ENCODE measurements around the gene ASL. TPM values are rescaled to one million over a fixed set of nuclear protein-coding genes. Genes with fewer than 3 reads are reported as not detected.

Gene ASL
- total and polyA plus RNA-seq, 9 of the 15 experiments (the other 6 are each of a cell fraction or from before 2014, with no cell fraction given) = 2.6 to 67.0 (median 33.3) TPM

GRCh38 chr7:66075590-66076461 lies at the start of gene ASL (continued):
- 0 out of 2 replicates have a peak, but pooled peaks have one; percentile 56 for TF ChIP-seq RBM14 (IDR thresholded peaks at IDR 0.05; ENCODE audit: borderline replicate concordance, insufficient read depth, low read depth, low read length)
- TF ChIP-seq PKNOX1 (IDR thresholded peaks at IDR 0.05) = no peak
- TF ChIP-seq ZBTB33 (CRISPR knock-in tag; IDR thresholded peaks at IDR 0.05) = peak; percentile 47; the same call in 1 of the 2 replicates
- TF ChIP-seq ASH1L (IDR thresholded peaks at IDR 0.05; ENCODE audit: borderline replicate concordance, low read depth, partially characterized antibody) = peak; percentile 48
- peak; percentile 83 for TF ChIP-seq VEZF1 (CRISPR knock-in tag; IDR thresholded peaks at IDR 0.05)
- peak; percentile 83 for TF ChIP-seq NFYB (IDR thresholded peaks at IDR 0.05; ENCODE audit: extremely low read depth, insufficient read length)
- no peak for TF ChIP-seq ZKSCAN3 (CRISPR knock-in tag; IDR thresholded peaks at IDR 0.05)
- TF ChIP-seq TRIM24 (IDR thresholded peaks at IDR 0.05) = no peak
- no peak for TF ChIP-seq RHOXF2B (CRISPR knock-in tag; conservative IDR thresholded peaks at IDR 0.05)
- TF ChIP-seq POLR2AphosphoS5 (IDR thresholded peaks at IDR 0.05; ENCODE audit: control insufficient read depth, insufficient read depth, low read depth, low read length) = peak; percentile 75
- no peak for TF ChIP-seq ZNF318 (IDR thresholded peaks at IDR 0.05; ENCODE audit: borderline replicate concordance in 1 of 2, low read depth in 1 of 2)
- TF ChIP-seq GTF2B (IDR thresholded peaks at IDR 0.05; ENCODE audit: extremely low read depth, insufficient read length) = peak; percentile 23

All from K562 (cell line).